Measurements from ENCODE around the gene FLCN.
"Not testable (repeated sequence)": the region's sequence is repeated elsewhere in the genome, so short reads cannot be mapped to it uniquely, and the experiment has no call there.

DNA sequence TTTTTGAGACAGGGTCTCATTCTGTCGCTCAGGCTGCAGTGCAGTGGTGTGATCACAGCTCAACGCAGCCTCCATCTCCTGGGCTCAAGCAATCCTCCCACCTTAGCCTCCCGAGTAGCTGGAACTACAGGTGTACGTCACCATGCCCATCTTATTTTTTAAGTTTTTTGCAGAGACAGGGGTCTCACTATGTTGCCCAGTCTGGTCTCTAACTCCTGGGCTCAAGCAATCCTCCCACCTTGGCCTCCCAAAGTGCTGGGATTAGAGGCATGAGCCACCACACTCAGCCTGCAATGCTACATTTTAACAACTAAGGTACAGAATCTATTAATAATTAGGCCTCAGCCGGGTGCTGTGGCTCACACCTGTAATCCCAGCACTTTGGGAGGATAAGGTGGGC lies 40.5 kb upstream of the FLCN start:
- TF ChIP-seq, protein P1, sequence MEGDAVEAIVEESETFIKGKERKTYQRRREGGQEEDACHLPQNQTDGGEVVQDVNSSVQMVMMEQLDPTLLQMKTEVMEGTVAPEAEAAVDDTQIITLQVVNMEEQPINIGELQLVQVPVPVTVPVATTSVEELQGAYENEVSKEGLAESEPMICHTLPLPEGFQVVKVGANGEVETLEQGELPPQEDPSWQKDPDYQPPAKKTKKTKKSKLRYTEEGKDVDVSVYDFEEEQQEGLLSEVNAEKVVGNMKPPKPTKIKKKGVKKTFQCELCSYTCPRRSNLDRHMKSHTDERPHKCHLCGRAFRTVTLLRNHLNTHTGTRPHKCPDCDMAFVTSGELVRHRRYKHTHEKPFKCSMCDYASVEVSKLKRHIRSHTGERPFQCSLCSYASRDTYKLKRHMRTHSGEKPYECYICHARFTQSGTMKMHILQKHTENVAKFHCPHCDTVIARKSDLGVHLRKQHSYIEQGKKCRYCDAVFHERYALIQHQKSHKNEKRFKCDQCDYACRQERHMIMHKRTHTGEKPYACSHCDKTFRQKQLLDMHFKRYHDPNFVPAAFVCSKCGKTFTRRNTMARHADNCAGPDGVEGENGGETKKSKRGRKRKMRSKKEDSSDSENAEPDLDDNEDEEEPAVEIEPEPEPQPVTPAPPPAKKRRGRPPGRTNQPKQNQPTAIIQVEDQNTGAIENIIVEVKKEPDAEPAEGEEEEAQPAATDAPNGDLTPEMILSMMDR (IDR thresholded peaks at IDR 0.05) = not testable (repeated sequence)
- not testable (repeated sequence) for TF ChIP-seq SIN3A (IDR thresholded peaks at IDR 0.05; ENCODE audit: borderline replicate concordance, insufficient read depth, low read depth, low read length); REST (IDR thresholded peaks at IDR 0.05; ENCODE audit: insufficient read depth in 1 of 2, low read depth in 2 of 2, low read length in 1 of 2)

All from Panc1 (cell line).